ENCODE measurements around the gene HPCAL1. TPM values are rescaled to one million over a fixed set of nuclear protein-coding genes. Genes with fewer than 3 reads are reported as not detected.

Gene HPCAL1
- total and polyA plus RNA-seq, 2 donors (not counting 1 experiment from before 2014, with no cell fraction given): 60.3 to 65.1 TPM

DNA sequence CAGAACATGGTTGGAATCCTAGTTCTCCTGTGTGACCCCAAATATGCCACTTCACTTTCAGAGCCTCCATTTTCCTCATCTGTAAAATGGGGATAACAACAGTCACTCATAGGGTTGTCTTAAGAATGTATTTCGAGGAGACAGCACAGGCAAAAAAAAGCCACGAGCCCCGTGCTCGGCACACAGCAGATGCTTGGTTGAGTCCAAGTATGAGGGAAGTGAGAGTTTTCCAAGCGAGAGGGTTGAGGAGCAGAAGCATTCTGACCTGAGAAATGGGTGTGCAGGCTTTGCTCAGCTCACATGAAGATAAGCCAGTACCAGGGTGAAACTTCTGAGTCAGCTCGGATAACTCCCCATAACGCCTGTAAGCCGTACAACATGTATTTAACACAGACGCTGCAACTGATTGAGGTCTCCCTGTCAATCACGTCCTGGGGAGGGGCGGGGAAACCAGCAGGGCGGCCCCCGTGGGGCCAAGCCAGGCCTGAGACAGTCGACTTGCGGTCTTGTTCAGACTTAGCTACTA is 168.4 kb downstream of the HPCAL1 start:
- H3K36me3 ChIP-seq (replicated peaks in 1 of 2; ENCODE audit: control extremely low read depth in 1 of 2, control insufficient read depth in 1 of 2, extremely low read depth in 1 of 2, insufficient read depth in 2 of 2, low read length in 1 of 2): no peaks in the 10 kb centered on the region
- no peak for TF ChIP-seq EZH2 (IDR thresholded peaks at IDR 0.05; ENCODE audit: borderline replicate concordance, insufficient read depth, low read depth, low read length, poor library complexity, severe bottlenecking)
- TF ChIP-seq, protein P1, sequence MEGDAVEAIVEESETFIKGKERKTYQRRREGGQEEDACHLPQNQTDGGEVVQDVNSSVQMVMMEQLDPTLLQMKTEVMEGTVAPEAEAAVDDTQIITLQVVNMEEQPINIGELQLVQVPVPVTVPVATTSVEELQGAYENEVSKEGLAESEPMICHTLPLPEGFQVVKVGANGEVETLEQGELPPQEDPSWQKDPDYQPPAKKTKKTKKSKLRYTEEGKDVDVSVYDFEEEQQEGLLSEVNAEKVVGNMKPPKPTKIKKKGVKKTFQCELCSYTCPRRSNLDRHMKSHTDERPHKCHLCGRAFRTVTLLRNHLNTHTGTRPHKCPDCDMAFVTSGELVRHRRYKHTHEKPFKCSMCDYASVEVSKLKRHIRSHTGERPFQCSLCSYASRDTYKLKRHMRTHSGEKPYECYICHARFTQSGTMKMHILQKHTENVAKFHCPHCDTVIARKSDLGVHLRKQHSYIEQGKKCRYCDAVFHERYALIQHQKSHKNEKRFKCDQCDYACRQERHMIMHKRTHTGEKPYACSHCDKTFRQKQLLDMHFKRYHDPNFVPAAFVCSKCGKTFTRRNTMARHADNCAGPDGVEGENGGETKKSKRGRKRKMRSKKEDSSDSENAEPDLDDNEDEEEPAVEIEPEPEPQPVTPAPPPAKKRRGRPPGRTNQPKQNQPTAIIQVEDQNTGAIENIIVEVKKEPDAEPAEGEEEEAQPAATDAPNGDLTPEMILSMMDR (IDR thresholded peaks at IDR 0.05): no peak
- H3K9ac ChIP-seq (ENCODE audit: low read length): no peak overlapping the region
- no peaks in the 10 kb centered on the region for H4K20me1 ChIP-seq (ENCODE audit: control insufficient read depth, insufficient read depth, low read length, poor library complexity, severe bottlenecking)
- H3K9me3 ChIP-seq (ENCODE audit: control extremely low read depth in 1 of 3, control insufficient read depth in 2 of 3, insufficient read depth in 1 of 3, low read length in 2 of 3): no peaks in the 10 kb centered on the region
- no peak overlapping the region for H3K27ac ChIP-seq (ENCODE audit: low read length in 2 of 2)
- no peak overlapping the region for H3K4me3 ChIP-seq (ENCODE audit: control extremely low read depth in 1 of 5, extremely low read depth in 1 of 5, insufficient read depth in 1 of 5, low read depth in 2 of 5, low read length in 4 of 5)
- no peak overlapping the region for H2AFZ ChIP-seq (ENCODE audit: insufficient read depth, low read depth, low read length, poor library complexity, severe bottlenecking)
- H3K4me2 ChIP-seq (replicated peaks; ENCODE audit: low read depth, low read length, poor library complexity, severe bottlenecking): no peak overlapping the region
- Mint-ChIP-seq H3K4me3 (no peak overlapping the region), H3K27ac (no peak overlapping the region), H3K4me1 (no peaks in the 10 kb centered on the region), H3K27me3 (peaks cover 2% of the 10 kb centered on the region), H3K9me3 (ENCODE audit: insufficient read depth) (no peaks in the 10 kb centered on the region)
- 83% methylated on average over 15 of the region's 15 CpGs for WGBS (ENCODE audit: insufficient coverage)
- intact Hi-C loops (cut with micrococcal nuclease): no loop called here
- peaks cover 0 to 3% (median 0%) of the 10 kb centered on the region in 4 experiments for H3K27me3 ChIP-seq (replicated peaks in 1 of 4; ENCODE audit: control extremely low read depth in 1 of 4, control insufficient read depth in 3 of 4, insufficient read depth in 4 of 4, low read length in 3 of 4)
- ChIA-PET POLR2A (no interaction called here), CTCF (interaction anchor here (0.6 kb wide), 1 partner anchor 1194 kb away, joined by 5 read pairs; no protein-coding TSS in a partner anchor)
- no peaks in the 10 kb centered on the region for H3K4me1 ChIP-seq (ENCODE audit: control insufficient read depth in 2 of 2, insufficient read depth in 2 of 2, low read length in 2 of 2)
- no peaks in the 10 kb centered on the region for H3K79me2 ChIP-seq (ENCODE audit: control insufficient read depth, insufficient read depth, low read length)
- ATAC-seq (ENCODE audit: low read depth) (no peak), DNase-seq (no peak)

DNA sequence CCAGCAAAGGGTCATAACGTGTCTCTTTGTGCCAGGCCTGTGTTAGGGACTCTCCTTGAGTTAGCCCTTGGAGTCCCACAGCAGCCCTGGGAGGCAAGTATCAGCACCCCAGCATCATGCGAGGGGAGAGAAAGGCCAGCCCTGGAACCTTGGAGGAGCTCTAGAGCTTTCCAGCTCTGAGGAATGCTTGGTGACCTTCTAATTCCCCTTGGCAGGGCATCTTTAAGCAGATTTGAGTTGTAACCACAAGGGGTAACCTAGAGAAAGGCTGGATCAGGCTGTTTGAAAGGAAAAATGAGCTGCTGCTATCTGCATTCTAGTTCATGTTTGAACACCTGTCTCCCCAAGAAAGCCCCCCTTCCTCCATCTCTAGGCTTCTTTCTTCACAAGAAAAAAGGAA is 169.3 kb downstream of the HPCAL1 start:
- Mint-ChIP-seq H3K4me3 (no peak overlapping the region), H3K27ac (no peak overlapping the region), H3K27me3 (no peaks in the 10 kb centered on the region), H3K9me3 (ENCODE audit: insufficient read depth) (no peaks in the 10 kb centered on the region), H3K4me1 (peaks cover under 1% of the 10 kb centered on the region)
- Histone ChIP-seq H3K27me3 (replicated peaks in 1 of 4; ENCODE audit: control extremely low read depth in 1 of 4, control insufficient read depth in 3 of 4, insufficient read depth in 4 of 4, low read length in 3 of 4) (peaks cover 0 to 3% (median 0%) of the 10 kb centered on the region in 4 experiments), H3K9ac (ENCODE audit: low read length) (no peak overlapping the region), H4K20me1 (ENCODE audit: control insufficient read depth, insufficient read depth, low read length, poor library complexity, severe bottlenecking) (no peaks in the 10 kb centered on the region), H3K36me3 (replicated peaks in 1 of 2; ENCODE audit: control extremely low read depth in 1 of 2, control insufficient read depth in 1 of 2, extremely low read depth in 1 of 2, insufficient read depth in 2 of 2, low read length in 1 of 2) (no peaks in the 10 kb centered on the region), H3K79me2 (ENCODE audit: control insufficient read depth, insufficient read depth, low read length) (no peaks in the 10 kb centered on the region), H3K9me3 (ENCODE audit: control extremely low read depth in 1 of 3, control insufficient read depth in 2 of 3, insufficient read depth in 1 of 3, low read length in 2 of 3) (no peaks in the 10 kb centered on the region), H2AFZ (ENCODE audit: insufficient read depth, low read depth, low read length, poor library complexity, severe bottlenecking) (no peak overlapping the region), H3K4me1 (ENCODE audit: control insufficient read depth in 2 of 2, insufficient read depth in 2 of 2, low read length in 2 of 2) (no peaks in the 10 kb centered on the region), H3K27ac (ENCODE audit: low read length in 2 of 2) (no peak overlapping the region), H3K4me3 (ENCODE audit: control extremely low read depth in 1 of 5, extremely low read depth in 1 of 5, insufficient read depth in 1 of 5, low read depth in 2 of 5, low read length in 4 of 5) (no peak overlapping the region), H3K4me2 (replicated peaks; ENCODE audit: low read depth, low read length, poor library complexity, severe bottlenecking) (no peak overlapping the region)
- ATAC-seq (ENCODE audit: low read depth) (no peak), DNase-seq (no peak)
- no peak for TF ChIP-seq EZH2 (IDR thresholded peaks at IDR 0.05; ENCODE audit: borderline replicate concordance, insufficient read depth, low read depth, low read length, poor library complexity, severe bottlenecking)
- TF ChIP-seq, protein P1 (IDR thresholded peaks at IDR 0.05): no peak
- intact Hi-C loops (cut with micrococcal nuclease): no loop called here
- 96% methylated on average over 2 of the region's 2 CpGs for WGBS (ENCODE audit: insufficient coverage)
- ChIA-PET POLR2A (no interaction called here), CTCF (interaction anchor here (1.1 kb wide), 1 partner anchor 27 kb away, joined by 3 read pairs; no protein-coding TSS in a partner anchor)
